SK-N-SH (cell line): ENCODE measurements around the gene TFCP2L1. TPM values are rescaled to one million over a fixed set of nuclear protein-coding genes. Genes with fewer than 3 reads are reported as not detected.

ENCODE experiments used
- CTCF ChIA-PET: fragments of 300-600, 350-600 bp; formaldehyde crosslinking; extraction: SDS; loops from one replicate; lab custom pipeline; 2021; lab: Yijun Ruan, JAX
- POLR2A ChIA-PET: fragments of 350-600 bp; sonication (Branson Sonifier 250); formaldehyde crosslinking; extraction: SDS; loops from one replicate; lab custom pipeline; 2020; ENCODE audit warnings: antibody characterized with exemption, inconsistent platforms; lab: Yijun Ruan, JAX
- DNase-seq: peaks from one replicate; pipeline ENCODE4 v3.0.0; 2012
- H2AFZ ChIP-seq: fragments of 200-600 bp; sonication (generic); 2 replicates; pipeline ENCODE4 v1.8.1; 2016; ENCODE audit warnings: antibody characterized with exemption, mild to moderate bottlenecking, low read depth
- H3F3A ChIP-seq: fragments of 200-600 bp; sonication (generic); replicated peaks from 2 replicates; pipeline ENCODE3; 2016; ENCODE audit warnings: antibody characterized with exemption, mild to moderate bottlenecking; ENCODE audit not compliant: insufficient read depth
- H3K27ac ChIP-seq, 2 experiments: fragments of 200-500 bp in 1 of 2; fragments of 200-600 bp in 1 of 2; sonication (Bioruptor generic) in 1 of 2; sonication (generic), shearing (Covaris generic) in 1 of 2; 2 replicates each; pipeline versions ENCODE4 v1.5.1 to v1.6.1; 2014 to 2016; ENCODE audit warnings: low read depth in 2 of 2, inconsistent platforms in 1 of 2, low read length in 1 of 2, mild to moderate bottlenecking in 1 of 2, mixed read lengths in 1 of 2
- H3K27me3 ChIP-seq: fragments of 200-600 bp; sonication (generic), shearing (Covaris generic); 2 replicates; pipeline ENCODE4 v1.6.1; 2016; ENCODE audit warnings: mixed run types; ENCODE audit not compliant: insufficient read depth
- H3K36me3 ChIP-seq, 2 experiments: fragments of 200-500 bp in 1 of 2; fragments of 200-600 bp in 1 of 2; sonication (Bioruptor generic) in 1 of 2; sonication (generic) in 1 of 2; replicated peaks in 1 of 2; 2 replicates each; pipeline versions ENCODE3 to v1.5.1; 2014 to 2016; ENCODE audit warnings: low read length in 1 of 2, mild to moderate bottlenecking in 1 of 2; ENCODE audit not compliant: insufficient read depth in 2 of 2, control insufficient read depth in 1 of 2
- H3K4me1 ChIP-seq, 2 experiments: fragments of 200-500 bp in 1 of 2; fragments of 200-600 bp in 1 of 2; sonication (Bioruptor generic) in 1 of 2; sonication (generic), shearing (Covaris generic) in 1 of 2; 2 replicates each; pipeline versions ENCODE4 v1.5.1 to v1.6.1; 2014 to 2016; ENCODE audit warnings: low read depth in 1 of 2, low read length in 1 of 2, mixed run types in 1 of 2; ENCODE audit not compliant: insufficient read depth in 2 of 2, control insufficient read depth in 1 of 2
- H3K4me2 ChIP-seq: fragments of 200-600 bp; sonication (generic), shearing (Covaris generic); 2 replicates; pipeline ENCODE4 v1.6.1; 2017; ENCODE audit warnings: mixed run types
- H3K4me3 ChIP-seq, 2 experiments: fragments of 200-500 bp in 1 of 2; fragments of 200-600 bp in 1 of 2; sonication (Bioruptor generic) in 1 of 2; sonication (generic), shearing (Covaris generic) in 1 of 2; 2 replicates each; pipeline versions ENCODE4 v1.5.1 to v1.8.1; 2014 to 2016; ENCODE audit warnings: low read depth in 2 of 2, inconsistent platforms in 1 of 2, low read length in 1 of 2, mild to moderate bottlenecking in 1 of 2, mixed read lengths in 1 of 2, moderate library complexity in 1 of 2
- H3K79me2 ChIP-seq: fragments of 200-600 bp; sonication (generic); 2 replicates; pipeline ENCODE4 v1.8.1; 2017; ENCODE audit warnings: mild to moderate bottlenecking; ENCODE audit not compliant: insufficient read depth
- H3K9ac ChIP-seq: fragments of 200-600 bp; sonication (generic); 2 replicates; pipeline ENCODE4 v1.6.1; 2017; ENCODE audit warnings: mixed run types
- H3K9me2 ChIP-seq: fragments of 200-600 bp; sonication (generic); 2 replicates; pipeline ENCODE4 v1.6.1; 2017; ENCODE audit warnings: mixed run types
- H3K9me3 ChIP-seq: fragments of 200-600 bp; sonication (generic); 2 replicates; pipeline ENCODE4 v1.6.1; 2017; ENCODE audit warnings: mixed run types, mild to moderate bottlenecking, moderate library complexity
- H4K20me1 ChIP-seq: fragments of 200-600 bp; sonication (generic); 2 replicates; pipeline ENCODE4 v1.6.1; 2017; ENCODE audit warnings: mild to moderate bottlenecking, mixed run types; ENCODE audit not compliant: insufficient read depth
- EP300 ChIP-seq, 2 experiments: IDR thresholded peaks; 2 replicates each; pipeline versions ENCODE4 v1.4.0 to v1.6.1; 2012; ENCODE audit warnings: borderline replicate concordance in 1 of 2, low read depth in 1 of 2, low read length in 1 of 2
- FOSL2 ChIP-seq: IDR thresholded peaks from 2 replicates; pipeline ENCODE4 v1.4.0; 2012; ENCODE audit warnings: low read depth, mild to moderate bottlenecking, moderate library complexity, borderline replicate concordance
- FOXM1 ChIP-seq: IDR thresholded peaks from 2 replicates; pipeline ENCODE4 v1.4.0; 2012; ENCODE audit warnings: low read depth, mild to moderate bottlenecking
- GATA2 ChIP-seq: sonication (generic); formaldehyde crosslinking; IDR thresholded peaks from 2 replicates; pipeline ENCODE4 v1.5.0; 2020; ENCODE audit warnings: mild to moderate bottlenecking, missing genetic modification reagents
- JUND ChIP-seq: IDR thresholded peaks from 2 replicates; pipeline ENCODE4 v1.4.0; 2012
- MAX ChIP-seq: IDR thresholded peaks from 2 replicates; pipeline ENCODE4 v1.4.0; 2012; ENCODE audit warnings: low read depth
- NFIC ChIP-seq: IDR thresholded peaks from 2 replicates; pipeline ENCODE4 v1.4.0; 2012; ENCODE audit warnings: borderline replicate concordance
- RAD21 ChIP-seq: IDR thresholded peaks from 2 replicates; pipeline ENCODE4 v1.6.1; 2012; ENCODE audit warnings: mild to moderate bottlenecking, low read length
- RCOR1 ChIP-seq: fragments of 150-350 bp; IDR thresholded peaks from 2 replicates; pipeline ENCODE4 v1.6.1; 2017; ENCODE audit warnings: antibody characterized with exemption, low read length
- TCF12 ChIP-seq: IDR thresholded peaks from 2 replicates; pipeline ENCODE4 v1.4.0; 2012
- TEAD4 ChIP-seq: IDR thresholded peaks from 2 replicates; pipeline ENCODE4 v1.4.0; 2012; ENCODE audit warnings: mild to moderate bottlenecking, borderline replicate concordance; ENCODE audit not compliant: insufficient read depth
- YY1 ChIP-seq: IDR thresholded peaks from 2 replicates; pipeline ENCODE4 v1.4.0; 2012; ENCODE audit warnings: low read depth, mild to moderate bottlenecking
- WGBS: methylation state at CpG from one replicate; pipeline ENCODE4 v1.1.6; 2017; ENCODE audit warnings: low lambda C conversion rate; 5-methylcytosine and 5-hydroxymethylcytosine counted together
- polyA plus RNA-seq, 3 experiments: library from polyadenylated mRNA; depleted of rRNA; stranded (reverse); fragments of >200 nt; gene quantifications; 2 replicates each; pipeline ENCODE4 v1.2.3, GENCODE V29; 2012
- TF ChIP-seq, protein P1 (sequence below): fragments of 150-350 bp; IDR thresholded peaks from 2 replicates; pipeline ENCODE4 v1.6.1; 2016; ENCODE audit warnings: mild to moderate bottlenecking, low read depth, low read length
- TF ChIP-seq, protein P2 (sequence below): IDR thresholded peaks from 2 replicates; pipeline ENCODE4 v1.4.0; 2012; ENCODE audit warnings: low read depth, borderline replicate concordance
- TF ChIP-seq, protein P3 (sequence below): fragments of 150-350 bp; IDR thresholded peaks from 2 replicates; pipeline ENCODE4 v1.6.1; 2017; ENCODE audit warnings: antibody characterized with exemption, low read length, low read depth, borderline replicate concordance
- TF ChIP-seq, protein P4 (sequence below): IDR thresholded peaks from 2 replicates; pipeline ENCODE4 v1.4.0; 2012; ENCODE audit warnings: low read depth, borderline replicate concordance

The TFCP2L1 gene
- polyA plus RNA-seq, 1 of the 3 experiments (the other 2 are of a cell fraction), result not detected

- Histone ChIP-seq H3K9me3 (no peaks in the 10 kb centered on the region), H3F3A (no peaks in the 10 kb centered on the region), H3K9me2 (no peaks in the 10 kb centered on the region), H3K4me3 (no peak overlapping the region), H3K36me3 (no peaks in the 10 kb centered on the region), H3K27me3 (peaks cover 19% of the 10 kb centered on the region; the same call in 1 of the 2 replicates), H3K9ac (no peak overlapping the region), H4K20me1 (no peaks in the 10 kb centered on the region), H3K27ac (no peak overlapping the region), H3K79me2 (no peaks in the 10 kb centered on the region), H2AFZ (no peak overlapping the region), H3K4me2 (no peak overlapping the region), H3K4me1 (peaks cover 0 to 10% of the 10 kb centered on the region in 2 experiments; a peak in 1 of 4 replicates)
- WGBS, result 50% methylated on average over 16 of the region's 16 CpGs
- no peak for TF ChIP-seq YY1
- 0 out of 2 replicates have a peak, but pooled peaks have one; percentile 16 for TF ChIP-seq GATA2 (CRISPR knock-in tag)
- ChIA-PET POLR2A (no interaction called here), CTCF (interaction anchor here (1.3 to 2.2 kb wide), 2 partner anchors 54 to 147 kb away, joined by 3 to 6 read pairs; no protein-coding TSS in a partner anchor)
- DNase-seq, result peak; percentile 61
These were observed 42.7 kb downstream of the TFCP2L1 start for GRCh38 chr2:121242175-121242875.

- H3K27ac ChIP-seq, result no peak overlapping the region
- POLR2A ChIA-PET, result no interaction called here
These were observed 43.5 kb downstream of the TFCP2L1 start for GRCh38 chr2:121241466-121241865.

More at GRCh38 chr2:121241466-121241865, 43.5 kb downstream of the TFCP2L1 start:
- Histone ChIP-seq H2AFZ (no peak overlapping the region), H3K4me1 (peaks cover 0 to 10% of the 10 kb centered on the region in 2 experiments; a peak in 1 of 4 replicates), H3K4me3 (no peak overlapping the region), H3K36me3 (no peaks in the 10 kb centered on the region), H3K4me2 (no peak overlapping the region), H3K9me3 (no peaks in the 10 kb centered on the region), H3K9ac (no peak overlapping the region), H3F3A (no peaks in the 10 kb centered on the region), H3K27me3 (peaks cover 19% of the 10 kb centered on the region; the same call in 1 of the 2 replicates), H3K9me2 (no peaks in the 10 kb centered on the region), H3K79me2 (no peaks in the 10 kb centered on the region), H4K20me1 (no peaks in the 10 kb centered on the region)
- DNase-seq, result no peak
- WGBS, result 57% methylated on average over 3 of the region's 3 CpGs
- CTCF ChIA-PET, result interaction anchor here (0.6 kb wide), 1 partner anchor 109 kb away, joined by 3 read pairs; no protein-coding TSS in a partner anchor
- TF ChIP-seq, protein P1, sequence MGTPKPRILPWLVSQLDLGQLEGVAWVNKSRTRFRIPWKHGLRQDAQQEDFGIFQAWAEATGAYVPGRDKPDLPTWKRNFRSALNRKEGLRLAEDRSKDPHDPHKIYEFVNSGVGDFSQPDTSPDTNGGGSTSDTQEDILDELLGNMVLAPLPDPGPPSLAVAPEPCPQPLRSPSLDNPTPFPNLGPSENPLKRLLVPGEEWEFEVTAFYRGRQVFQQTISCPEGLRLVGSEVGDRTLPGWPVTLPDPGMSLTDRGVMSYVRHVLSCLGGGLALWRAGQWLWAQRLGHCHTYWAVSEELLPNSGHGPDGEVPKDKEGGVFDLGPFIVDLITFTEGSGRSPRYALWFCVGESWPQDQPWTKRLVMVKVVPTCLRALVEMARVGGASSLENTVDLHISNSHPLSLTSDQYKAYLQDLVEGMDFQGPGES, result no peak
- TF ChIP-seq TCF12, result no peak
- no peak for TF ChIP-seq TEAD4
- no peak for TF ChIP-seq FOSL2
- TF ChIP-seq JUND, result no peak
- TF ChIP-seq EP300 (IDR thresholded peaks at IDR 0.05; ENCODE audit: borderline replicate concordance in 1 of 2, low read depth in 1 of 2, low read length in 1 of 2), result no peak
- no peak for TF ChIP-seq MAX
- TF ChIP-seq, protein P2, sequence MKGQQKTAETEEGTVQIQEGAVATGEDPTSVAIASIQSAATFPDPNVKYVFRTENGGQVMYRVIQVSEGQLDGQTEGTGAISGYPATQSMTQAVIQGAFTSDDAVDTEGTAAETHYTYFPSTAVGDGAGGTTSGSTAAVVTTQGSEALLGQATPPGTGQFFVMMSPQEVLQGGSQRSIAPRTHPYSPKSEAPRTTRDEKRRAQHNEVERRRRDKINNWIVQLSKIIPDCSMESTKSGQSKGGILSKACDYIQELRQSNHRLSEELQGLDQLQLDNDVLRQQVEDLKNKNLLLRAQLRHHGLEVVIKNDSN, result no peak
- TF ChIP-seq RAD21, result no peak
- no peak for TF ChIP-seq FOXM1
- TF ChIP-seq, protein P3, sequence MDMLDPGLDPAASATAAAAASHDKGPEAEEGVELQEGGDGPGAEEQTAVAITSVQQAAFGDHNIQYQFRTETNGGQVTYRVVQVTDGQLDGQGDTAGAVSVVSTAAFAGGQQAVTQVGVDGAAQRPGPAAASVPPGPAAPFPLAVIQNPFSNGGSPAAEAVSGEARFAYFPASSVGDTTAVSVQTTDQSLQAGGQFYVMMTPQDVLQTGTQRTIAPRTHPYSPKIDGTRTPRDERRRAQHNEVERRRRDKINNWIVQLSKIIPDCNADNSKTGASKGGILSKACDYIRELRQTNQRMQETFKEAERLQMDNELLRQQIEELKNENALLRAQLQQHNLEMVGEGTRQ, result no peak
- no peak for TF ChIP-seq NFIC
- TF ChIP-seq, protein P4, sequence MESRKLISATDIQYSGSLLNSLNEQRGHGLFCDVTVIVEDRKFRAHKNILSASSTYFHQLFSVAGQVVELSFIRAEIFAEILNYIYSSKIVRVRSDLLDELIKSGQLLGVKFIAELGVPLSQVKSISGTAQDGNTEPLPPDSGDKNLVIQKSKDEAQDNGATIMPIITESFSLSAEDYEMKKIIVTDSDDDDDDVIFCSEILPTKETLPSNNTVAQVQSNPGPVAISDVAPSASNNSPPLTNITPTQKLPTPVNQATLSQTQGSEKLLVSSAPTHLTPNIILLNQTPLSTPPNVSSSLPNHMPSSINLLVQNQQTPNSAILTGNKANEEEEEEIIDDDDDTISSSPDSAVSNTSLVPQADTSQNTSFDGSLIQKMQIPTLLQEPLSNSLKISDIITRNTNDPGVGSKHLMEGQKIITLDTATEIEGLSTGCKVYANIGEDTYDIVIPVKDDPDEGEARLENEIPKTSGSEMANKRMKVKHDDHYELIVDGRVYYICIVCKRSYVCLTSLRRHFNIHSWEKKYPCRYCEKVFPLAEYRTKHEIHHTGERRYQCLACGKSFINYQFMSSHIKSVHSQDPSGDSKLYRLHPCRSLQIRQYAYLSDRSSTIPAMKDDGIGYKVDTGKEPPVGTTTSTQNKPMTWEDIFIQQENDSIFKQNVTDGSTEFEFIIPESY, result no peak
- no peak for TF ChIP-seq RCOR1
